Activated CD4-positive, alpha-beta T cell treated with anti-CD3 and anti-CD28 coated beads, Interleukin-2, amount 50 U/mL, for 48 hours (primary cell): ENCODE measurements around the gene CLSTN2.

Experiments used
- DNase-seq, 2 experiments: peaks; one replicate each; pipeline ENCODE4 v3.0.0-alpha.2; 2020

Gene CLSTN2

DNA sequence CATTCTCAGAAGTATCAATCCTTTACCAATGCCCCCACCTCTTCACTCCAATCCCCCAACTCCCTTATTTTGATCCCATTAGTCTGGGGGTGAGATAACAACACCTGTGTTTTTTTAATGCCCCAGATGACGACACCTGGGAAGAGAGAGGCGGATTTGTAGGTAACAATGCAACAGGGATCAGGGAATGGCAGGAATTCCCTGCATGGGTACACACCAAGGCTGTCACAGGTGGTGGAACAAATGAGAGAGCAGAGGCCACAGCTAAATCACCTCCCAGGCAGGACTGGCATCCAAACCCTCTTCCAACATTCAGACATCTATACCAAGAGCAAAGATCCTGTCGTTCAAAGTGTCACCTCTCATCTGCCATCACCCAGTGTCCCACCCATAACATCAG is 423.7 kb downstream of the CLSTN2 start:
- DNase-seq = no peak

DNA sequence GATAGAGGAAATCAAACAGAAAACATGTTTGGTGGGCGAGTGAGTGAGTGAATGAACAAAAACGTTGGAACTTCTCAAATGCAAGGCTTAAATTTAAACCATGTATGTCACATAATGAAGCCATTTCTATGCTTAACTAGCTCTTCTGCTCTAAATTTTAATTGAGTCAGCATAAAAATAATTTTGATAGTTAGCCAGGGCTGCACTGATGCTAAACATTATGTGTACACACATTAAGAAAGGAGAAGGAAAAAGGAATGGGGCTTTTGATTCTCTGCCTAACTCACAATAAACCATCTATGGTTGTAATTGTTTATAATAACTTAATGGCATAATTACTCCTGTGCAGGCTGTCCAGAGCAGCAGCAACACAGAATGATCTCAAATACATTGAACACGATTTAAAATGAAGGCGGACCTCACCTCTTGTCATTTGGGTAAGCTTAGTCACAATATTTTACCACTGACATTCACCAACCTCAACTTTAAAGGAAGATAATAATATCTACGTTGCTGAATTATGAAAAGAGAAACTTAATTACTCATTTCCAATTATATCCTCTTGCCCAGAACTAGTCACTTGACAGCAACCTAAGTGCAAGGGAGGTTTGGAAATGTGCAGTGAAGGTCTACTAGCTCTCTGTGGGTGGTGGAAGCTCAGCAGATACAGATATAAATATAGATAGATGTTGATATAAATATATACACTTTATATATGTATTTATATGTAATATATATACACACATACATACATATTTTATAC is 424.4 kb downstream of the CLSTN2 start:
- DNase-seq = no peak

DNA sequence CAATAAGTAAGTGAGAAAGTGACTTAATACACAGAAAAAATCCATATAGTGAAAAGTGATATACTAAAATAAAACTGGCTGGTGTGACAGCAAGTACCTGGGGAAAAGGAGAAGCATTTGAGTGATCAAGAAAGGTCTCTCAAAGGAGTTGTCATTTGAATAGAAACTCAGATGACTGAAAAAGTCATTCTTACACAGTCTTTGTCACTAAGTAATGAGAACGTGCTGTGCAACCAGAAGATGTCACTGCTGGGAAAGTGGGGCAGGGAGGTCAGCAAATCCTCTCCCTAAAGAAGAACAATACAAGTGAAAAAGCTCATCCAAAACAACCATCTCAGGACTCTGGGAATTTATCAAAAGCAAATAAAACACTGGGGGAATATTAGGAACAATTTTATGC is 425.3 kb downstream of the CLSTN2 start:
- no peak for DNase-seq

DNA sequence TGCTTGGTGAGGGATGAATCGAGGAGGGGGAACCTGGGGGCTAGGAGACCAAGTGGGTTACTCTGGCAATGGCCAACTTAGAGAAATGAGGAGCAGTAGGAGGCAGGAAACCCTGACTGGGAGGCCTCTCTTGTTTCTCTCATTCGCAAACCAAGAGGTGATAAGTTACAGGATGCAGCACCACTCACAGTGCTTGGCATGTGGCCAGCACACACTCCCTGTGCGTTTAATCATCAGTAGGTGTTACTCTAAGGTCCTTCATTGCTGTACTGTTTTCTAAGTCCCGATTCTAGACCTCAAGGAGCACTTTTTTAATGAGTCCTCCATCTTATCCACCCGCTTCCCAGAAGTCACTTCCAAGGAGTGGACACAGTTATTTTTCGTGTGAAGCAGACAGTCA is 428.8 kb downstream of the CLSTN2 start:
- DNase-seq = peak in 1 of 2 experiments; percentile 3

DNA sequence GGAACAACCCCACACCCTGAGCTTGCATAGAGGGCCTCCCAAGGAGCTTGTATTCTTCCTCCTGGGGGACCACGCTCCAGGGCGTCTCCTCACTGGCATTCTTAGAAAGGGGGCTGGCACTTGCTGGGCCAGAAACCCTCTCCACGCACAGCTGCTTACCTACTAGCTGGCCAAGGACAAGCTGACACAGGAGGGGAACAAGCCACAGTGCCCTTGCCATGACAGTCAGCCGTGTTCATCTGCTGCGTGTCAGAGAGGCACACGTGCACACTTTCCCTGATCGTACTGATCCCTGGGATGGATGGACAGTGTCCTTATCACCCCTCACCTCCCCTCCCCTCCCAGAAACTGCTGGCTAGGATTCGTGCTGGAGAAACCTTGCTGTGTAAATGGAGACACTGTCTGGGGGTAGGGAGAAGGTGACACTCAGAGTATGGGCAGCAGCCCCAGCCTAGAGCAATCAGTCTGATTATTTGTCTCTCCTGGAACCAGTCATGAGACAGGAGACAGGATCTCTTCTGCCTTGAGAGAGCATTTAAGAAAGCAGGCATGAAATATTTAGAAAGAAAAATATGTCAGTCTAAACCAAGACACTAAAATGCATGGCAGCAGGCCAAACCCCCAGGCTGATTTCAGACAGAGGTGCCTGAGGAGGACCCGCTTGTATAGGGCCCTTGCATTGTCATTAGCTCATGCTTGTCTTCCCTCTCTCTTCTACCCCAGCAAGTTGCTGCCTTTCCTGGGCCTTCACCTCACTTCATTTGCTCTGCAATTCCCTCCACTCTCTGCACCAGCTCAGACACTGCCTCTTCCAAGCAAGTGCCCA is 431.1 kb downstream of the CLSTN2 start:
- DNase-seq = no peak

DNA sequence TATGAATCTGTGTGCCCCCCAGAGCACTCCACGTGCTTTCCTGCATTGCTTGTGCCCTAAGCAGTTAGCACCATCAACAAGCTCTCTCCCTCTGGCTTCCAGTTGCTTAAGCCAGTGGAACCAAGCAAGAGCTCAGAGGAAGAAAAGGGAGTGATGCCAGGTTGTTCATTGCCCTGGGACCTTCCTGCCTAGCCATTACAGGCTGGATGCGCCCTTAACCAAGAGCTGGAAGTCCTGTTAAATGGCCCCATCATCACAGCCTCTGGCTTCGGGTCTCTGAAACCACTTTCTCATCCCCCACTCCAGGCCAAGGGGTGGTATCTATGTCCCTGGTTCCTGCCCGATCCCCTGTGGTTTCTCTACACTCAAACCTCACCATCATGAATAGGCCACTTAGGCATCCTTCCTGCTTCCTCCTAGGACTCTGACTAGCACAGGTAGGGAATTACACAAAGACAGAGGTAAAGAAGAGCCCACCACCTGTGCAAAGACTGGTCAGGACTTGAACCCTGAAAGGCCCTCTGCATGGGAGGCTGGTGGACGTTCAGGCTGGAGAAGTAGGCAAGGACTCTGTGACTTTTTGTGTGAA is 433.3 kb downstream of the CLSTN2 start:
- no peak for DNase-seq

DNA sequence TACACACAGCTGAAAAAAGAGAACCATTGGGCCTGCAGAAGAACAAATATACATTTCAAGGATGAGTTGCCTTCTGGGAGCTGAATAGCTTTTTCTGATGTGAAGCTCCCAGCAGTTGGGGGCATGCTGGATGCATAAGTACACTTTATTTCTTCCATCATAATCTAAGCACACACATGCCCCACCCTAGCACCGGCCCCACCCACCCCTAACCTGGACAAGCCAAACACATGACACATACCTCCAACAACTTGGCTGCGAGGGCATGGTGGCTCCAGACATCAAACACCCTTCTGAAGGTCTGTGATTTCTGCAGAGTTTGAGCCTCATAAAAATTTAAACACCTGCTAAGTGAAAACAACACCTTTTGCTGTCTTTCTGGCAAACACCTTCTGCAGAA is 435.7 kb downstream of the CLSTN2 start:
- no peak for DNase-seq

DNA sequence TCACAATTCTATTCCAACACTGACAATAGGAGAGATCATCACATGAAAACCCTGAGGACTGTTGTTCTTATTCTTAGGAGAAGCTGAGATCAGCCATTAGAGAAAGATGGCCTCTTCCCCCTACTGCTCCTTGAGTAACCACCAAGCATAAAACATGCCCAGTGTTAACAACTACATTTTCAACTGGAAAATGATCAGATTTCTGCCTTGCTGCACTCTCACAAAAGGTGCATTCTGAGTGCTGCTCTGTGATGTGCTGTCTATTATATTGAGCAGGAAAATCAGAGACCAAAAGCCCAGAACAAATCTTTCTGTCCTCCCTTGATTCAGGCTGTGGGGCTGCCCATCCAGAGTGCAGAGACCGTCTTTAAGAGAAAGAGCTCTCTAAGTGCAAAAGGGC is 438.2 kb downstream of the CLSTN2 start:
- DNase-seq = no peak

DNA sequence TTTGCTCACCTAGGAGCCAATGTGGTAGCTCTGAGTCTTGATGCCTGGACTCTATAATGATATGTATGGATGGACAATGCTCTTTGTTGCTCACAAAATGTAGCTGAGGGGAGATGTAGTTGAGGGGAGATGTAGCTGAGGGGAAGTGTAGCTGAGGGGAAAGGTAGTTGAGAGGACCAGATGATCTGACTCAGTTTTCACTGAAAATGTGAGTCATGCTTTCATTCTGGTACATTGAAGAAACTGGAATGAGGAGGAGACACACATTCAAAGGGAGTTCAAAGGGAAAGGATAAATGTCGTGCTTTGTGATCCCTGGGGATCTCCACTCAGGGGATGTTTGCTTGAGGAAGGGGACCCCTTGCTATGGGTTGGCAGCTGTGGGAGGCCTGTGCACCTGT is 440.0 kb downstream of the CLSTN2 start:
- no peak for DNase-seq

DNA sequence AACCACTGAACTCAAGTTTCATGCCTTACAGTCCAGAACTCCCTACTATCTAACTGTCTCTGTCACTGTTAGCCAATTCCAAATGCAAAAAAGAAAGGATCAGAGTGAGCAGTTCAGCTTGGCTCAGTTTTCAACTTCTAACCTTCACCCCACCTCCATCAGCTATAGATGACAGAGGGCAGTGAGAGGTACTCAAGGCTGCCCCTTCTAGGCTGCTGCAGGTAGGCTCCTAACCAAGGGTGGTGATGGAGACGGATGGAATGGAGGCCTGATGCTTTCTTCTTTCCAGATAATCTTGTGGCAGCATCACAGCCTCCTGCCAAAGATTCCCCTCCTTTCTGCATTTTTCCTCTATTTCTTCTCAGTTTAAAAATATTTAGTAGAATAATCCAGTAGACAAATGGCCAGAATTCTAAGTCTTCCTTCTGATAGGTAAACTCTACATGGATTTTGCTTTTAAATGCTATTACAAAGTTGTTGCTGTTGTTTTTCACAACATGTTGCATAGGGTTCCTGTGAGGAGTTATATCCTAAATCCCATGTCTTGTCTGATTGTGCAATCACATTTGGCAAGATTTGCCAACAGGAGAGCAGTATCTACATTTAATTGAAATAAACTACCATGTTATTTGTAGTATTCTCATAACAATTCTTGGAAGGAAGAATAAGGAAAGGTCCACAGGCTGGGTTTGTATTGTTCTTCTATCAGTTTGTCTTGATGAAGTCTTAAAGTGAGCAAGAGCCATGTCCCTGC is 441.3 kb downstream of the CLSTN2 start:
- DNase-seq = no peak

DNA sequence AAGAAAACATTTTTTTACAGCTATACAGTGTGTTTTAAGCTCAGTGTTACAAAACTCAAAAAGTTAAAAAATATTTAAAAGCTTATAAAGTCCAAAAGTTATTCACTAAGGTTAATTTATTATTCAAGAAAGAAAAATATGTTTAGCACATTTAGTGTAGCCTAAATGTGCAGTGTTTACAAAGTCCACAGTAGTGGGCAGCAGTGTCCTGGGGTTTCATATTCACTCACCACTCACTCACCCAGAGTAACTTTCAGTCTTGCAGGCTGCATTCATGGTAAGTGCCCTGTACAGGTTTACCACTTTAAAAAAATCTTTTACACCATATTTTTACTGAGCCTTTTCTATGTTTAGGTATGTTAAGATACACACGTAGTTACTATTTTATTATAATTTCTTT is 442.7 kb downstream of the CLSTN2 start:
- DNase-seq = no peak

DNA sequence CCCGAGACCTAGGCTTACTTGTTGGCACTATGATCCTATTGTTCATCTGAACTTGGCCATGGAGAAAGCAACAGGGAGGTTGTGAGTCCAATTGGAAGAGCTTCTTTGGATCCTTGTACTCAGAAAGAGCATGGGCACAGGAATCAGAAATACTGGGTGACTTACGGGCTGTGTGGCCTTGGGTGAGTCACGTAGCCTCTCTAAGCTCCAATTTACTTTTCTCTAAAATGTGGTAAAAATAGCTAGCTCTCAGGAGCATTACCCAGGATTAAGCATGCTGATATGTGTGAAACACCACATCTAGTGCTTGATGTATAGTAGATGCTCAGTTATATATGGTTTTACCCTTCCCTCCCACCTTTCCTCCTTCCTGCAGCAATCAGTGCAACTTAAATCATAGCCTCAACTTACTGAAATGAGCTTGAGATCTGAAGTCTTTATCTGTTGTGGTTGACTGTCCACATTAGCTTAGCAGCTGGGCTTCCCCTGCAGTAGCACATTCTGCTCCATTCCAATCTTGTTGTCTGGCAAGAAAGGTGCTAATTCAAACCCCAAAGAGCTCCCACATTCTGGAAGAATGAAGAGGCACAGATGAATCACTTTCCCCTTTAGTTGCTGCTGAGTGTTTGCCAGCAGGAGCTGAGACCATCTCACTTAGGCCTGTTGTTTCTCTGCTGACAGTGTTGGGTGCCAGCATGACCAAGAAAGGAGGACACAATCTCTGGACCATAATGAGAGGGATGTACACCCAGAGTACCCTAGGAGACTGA is 443.8 kb downstream of the CLSTN2 start:
- DNase-seq = no peak

DNA sequence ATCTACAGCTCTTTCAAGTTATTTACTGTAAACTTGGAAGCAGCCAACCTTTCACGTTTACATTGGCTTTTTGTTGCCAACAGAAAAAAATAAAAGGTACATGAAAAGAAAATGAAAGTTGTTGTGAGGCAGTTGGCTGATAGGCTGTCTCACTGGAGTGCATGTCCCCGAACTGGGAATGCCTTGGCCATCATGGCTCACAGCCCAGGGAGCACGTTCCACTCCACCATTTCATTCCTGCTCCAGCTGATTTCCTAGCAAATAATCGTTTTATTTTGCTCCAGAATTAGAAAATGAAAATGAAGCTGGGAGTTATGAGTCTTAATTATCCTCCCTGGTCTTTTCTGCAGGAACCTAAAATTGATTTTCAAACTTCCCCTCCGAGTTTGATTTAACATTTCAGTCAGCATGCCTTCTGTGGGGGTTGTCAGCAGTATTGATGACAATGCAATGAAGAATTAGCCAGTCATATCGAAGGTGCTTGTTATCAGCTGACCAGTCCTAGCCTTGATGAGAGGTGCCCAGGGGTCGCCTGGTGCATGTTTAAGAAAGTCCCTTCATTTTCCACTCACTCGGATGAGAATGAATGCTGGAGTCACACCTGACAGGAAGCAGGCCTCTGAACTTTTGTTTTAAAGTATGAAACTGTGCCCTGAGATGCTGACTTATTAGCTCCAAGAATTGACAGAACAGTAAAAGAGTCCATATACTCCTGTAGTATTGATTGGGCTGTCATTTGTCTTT is 449.2 kb downstream of the CLSTN2 start:
- no peak for DNase-seq

DNA sequence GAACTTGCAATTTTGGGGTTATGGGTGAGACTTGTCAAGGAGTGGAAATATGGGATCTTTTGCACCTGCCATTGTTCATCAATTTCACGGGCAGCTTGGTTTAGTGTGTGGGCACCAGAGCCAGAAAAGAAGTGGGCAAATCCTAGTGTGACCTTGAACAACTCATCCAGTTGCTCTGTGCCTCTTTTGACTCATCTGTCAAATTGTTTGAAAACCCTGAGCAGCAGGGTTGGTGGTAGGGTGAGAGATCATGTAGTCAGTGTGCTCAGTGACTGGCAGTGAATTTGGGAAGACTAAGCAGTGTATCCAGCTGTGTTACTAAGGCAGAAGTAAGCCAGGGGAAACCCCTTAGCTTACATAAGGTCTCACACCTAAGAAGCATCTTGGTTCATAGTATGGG is 449.9 kb downstream of the CLSTN2 start:
- DNase-seq = no peak

DNA sequence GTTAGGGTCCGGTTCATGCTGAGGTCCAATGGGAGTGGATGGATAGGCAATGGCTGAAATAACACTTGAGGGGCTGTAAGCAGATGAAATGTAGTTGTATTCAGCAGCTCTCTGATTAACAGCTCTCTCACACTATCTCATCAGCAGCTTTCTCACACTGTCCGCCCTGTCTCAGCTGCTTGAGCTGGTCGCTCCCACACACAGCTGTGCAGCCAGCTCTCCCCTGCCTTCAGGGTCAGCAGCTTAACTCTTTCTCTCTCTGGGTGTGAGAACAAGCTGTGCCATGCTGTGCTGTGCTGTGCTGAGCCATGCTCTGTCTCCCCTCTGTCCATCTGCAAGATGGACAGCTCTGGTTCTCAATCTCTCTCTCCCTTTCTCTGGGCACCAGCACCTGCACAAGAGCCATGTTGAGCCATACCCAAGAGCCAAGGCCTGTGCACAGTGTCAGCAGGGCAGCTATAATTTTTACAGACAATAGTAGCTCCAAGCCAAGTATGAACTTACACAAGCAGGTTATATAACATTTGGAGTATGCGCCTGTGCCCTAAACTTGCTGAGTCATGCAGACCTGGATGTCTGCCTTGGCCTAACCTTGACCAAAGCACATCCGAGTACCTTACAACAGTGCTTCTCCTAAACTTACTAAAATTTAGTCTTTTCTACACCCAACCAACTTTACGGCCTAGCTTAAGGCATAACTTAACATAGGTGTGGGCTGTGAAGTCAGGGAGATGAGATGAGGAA is 451.5 kb downstream of the CLSTN2 start:
- DNase-seq = no peak

DNA sequence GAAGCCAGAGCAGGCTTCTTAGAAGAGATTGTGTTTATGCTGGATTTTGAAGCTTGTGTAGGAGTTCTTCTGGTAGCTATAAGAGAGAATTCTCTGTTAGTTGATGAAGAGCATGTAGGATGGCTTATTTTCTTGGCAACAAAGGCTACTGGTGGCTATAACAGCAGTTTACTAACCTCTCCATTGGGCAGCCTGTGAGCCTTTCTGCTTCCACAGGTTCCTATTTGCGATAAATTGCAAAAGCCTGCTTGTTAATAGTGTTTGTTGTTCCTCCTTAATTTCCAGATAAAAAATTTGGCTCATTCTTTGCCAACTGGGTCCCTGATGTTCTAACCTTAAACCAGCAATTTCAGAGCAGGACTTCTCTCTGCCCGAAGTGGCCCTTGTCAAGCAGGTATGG is 452.3 kb downstream of the CLSTN2 start:
- DNase-seq = no peak

DNA sequence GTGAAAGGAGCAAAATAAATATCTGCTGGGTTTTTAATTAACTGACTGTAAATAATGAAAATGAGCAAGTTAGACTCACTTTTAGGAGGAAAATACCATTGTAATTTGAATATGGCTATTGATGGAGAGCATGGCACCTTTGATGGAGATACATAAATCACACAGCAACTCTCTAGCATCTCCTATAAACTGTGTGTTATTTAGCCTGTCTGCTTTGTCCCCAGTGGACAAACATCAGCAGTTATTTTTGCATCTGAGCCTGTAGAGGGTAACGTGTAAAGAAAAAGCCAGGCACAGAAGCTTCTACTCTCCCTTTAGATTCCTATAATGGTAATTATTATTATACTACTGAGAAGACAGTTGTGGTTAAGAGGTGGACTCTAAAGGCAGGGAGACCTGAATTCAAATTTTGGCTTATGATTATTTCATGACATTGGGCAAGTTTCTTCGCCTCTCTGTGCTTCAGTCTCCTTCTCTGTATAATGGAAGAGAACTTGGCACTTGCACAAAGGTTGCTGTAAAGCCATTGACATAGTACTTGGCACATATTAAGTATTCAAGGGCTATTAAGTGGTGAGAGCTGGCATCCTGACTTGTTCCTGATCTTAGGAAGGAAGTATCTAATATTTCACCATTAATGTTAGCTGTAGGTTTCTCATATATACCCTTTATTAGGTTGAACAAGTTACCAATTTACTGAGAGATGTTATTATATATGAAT is 453.4 kb downstream of the CLSTN2 start:
- DNase-seq = no peak

DNA sequence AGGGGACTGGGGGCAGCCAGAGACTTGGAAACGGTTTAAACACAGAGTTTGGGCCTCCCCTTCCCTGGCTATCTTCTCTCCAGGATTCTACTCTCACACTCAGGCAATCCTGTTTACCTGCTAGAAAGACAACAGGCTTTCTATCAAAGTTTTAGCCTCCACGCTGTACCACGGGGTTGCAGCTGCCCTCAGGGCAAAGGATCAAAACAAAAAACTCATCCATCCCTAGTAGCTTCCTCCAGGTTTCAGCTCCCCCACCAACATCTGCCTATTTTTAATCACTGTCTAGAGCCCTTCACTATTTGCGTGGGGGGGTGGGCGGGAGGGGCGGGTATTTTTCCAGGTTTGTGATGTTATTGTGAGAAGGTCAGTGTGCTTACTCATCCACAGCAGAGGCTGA is 456.1 kb downstream of the CLSTN2 start:
- DNase-seq = no peak

DNA sequence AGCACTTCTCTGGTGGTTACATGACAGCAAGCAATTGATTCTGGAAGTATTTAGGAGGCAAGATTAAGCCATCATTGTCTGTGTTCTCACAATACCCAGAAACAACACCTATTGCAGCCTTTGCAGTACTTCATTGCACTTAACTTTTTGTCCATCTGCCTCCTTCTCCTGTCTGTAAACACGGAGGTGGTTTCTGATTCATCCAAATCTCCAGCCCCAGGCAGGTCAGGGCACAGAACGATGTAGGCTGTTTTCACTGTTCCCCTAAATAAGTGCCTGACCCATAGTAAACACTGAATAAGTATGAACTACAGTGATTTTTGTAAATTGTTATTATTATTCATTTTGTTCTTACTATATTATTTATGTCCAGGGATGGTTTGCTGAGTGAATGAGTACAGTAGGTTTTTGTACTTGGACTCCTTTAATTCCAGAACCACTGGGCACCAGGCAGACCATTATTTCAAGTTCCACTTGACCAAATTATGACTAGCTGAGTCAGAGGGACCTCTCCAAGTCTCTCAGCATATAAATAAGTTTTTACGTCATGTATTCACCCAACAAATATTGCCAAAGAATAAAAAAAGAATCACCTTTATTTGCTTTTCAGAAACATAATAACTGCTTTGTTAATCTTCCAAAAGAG is 459.6 kb downstream of the CLSTN2 start:
- DNase-seq = no peak
